ENCODE data around the gene NEURL1B.

Gene NEURL1B

GRCh38 chr5:172640822-172641358 lies at the start of gene NEURL1B:
NEURL1B (plus strand) TSS chr5:172641263; CDS start chr5:172641407, 144 bp downstream.
- TF ChIP-seq CTCF (IDR thresholded peaks at IDR 0.05; ENCODE audit: low read depth, low read length): no peak
- Histone ChIP-seq H3K27me3 (ENCODE audit: insufficient read depth, low read depth, severe bottlenecking) (no peaks in the 10 kb centered on the region), H3K27ac (peak within 1 kb of the TSS; percentile 83), H3K36me3 (peaks cover 15% of the 10 kb centered on the region), H3K4me3 (ENCODE audit: low read depth, low read length) (peak within 1 kb of the TSS; percentile 86), H3K9me3 (ENCODE audit: severe bottlenecking) (no peaks in the 10 kb centered on the region)
- DNase-seq: peak; percentile 84

GRCh38 chr5:172591636-172592035 lies 49.4 kb upstream of the NEURL1B start:
- no peaks in the 10 kb centered on the region for H3K9me3 ChIP-seq (ENCODE audit: severe bottlenecking)
- TF ChIP-seq CTCF (IDR thresholded peaks at IDR 0.05; ENCODE audit: low read depth, low read length): no peak
- H3K27me3 ChIP-seq (ENCODE audit: insufficient read depth, low read depth, severe bottlenecking): no peaks in the 10 kb centered on the region
- H3K27ac ChIP-seq: no peak overlapping the region
- H3K4me3 ChIP-seq (ENCODE audit: low read depth, low read length): no peak overlapping the region
- DNase-seq: no peak
- H3K36me3 ChIP-seq: no peaks in the 10 kb centered on the region

GRCh38 chr5:172592881-172593280 lies 48.2 kb upstream of the NEURL1B start:
- TF ChIP-seq CTCF (IDR thresholded peaks at IDR 0.05; ENCODE audit: low read depth, low read length): no peak
- Histone ChIP-seq H3K27me3 (ENCODE audit: insufficient read depth, low read depth, severe bottlenecking) (no peaks in the 10 kb centered on the region), H3K9me3 (ENCODE audit: severe bottlenecking) (no peaks in the 10 kb centered on the region), H3K27ac (no peak overlapping the region), H3K4me3 (ENCODE audit: low read depth, low read length) (no peak overlapping the region), H3K36me3 (no peaks in the 10 kb centered on the region)
- no peak for DNase-seq

GRCh38 chr5:172593306-172593705 lies 47.8 kb upstream of the NEURL1B start:
- no peak for DNase-seq
- Histone ChIP-seq H3K4me3 (ENCODE audit: low read depth, low read length) (no peak overlapping the region), H3K36me3 (no peaks in the 10 kb centered on the region), H3K9me3 (ENCODE audit: severe bottlenecking) (no peaks in the 10 kb centered on the region), H3K27ac (no peak overlapping the region), H3K27me3 (ENCODE audit: insufficient read depth, low read depth, severe bottlenecking) (no peaks in the 10 kb centered on the region)
- no peak for TF ChIP-seq CTCF (IDR thresholded peaks at IDR 0.05; ENCODE audit: low read depth, low read length)

- DNase-seq: no peak
- Histone ChIP-seq H3K4me3 (ENCODE audit: low read depth, low read length) (no peak overlapping the region), H3K9me3 (ENCODE audit: severe bottlenecking) (no peaks in the 10 kb centered on the region), H3K36me3 (no peaks in the 10 kb centered on the region), H3K27ac (no peak overlapping the region), H3K27me3 (ENCODE audit: insufficient read depth, low read depth, severe bottlenecking) (no peaks in the 10 kb centered on the region)
- no peak for TF ChIP-seq CTCF (IDR thresholded peaks at IDR 0.05; ENCODE audit: low read depth, low read length)
Measured at GRCh38 chr5:172593721-172594235, 47.3 kb upstream of the NEURL1B start.

- no peak for TF ChIP-seq CTCF (IDR thresholded peaks at IDR 0.05; ENCODE audit: low read depth, low read length)
- no peaks in the 10 kb centered on the region for H3K27me3 ChIP-seq (ENCODE audit: insufficient read depth, low read depth, severe bottlenecking)
- no peaks in the 10 kb centered on the region for H3K36me3 ChIP-seq
- no peak overlapping the region for H3K27ac ChIP-seq
- no peak overlapping the region for H3K4me3 ChIP-seq (ENCODE audit: low read depth, low read length)
- DNase-seq: no peak
- H3K9me3 ChIP-seq (ENCODE audit: severe bottlenecking): no peaks in the 10 kb centered on the region
Measured at GRCh38 chr5:172594431-172594830, 46.6 kb upstream of the NEURL1B start.
